PC-9 (cell line): ENCODE results near the gene TULP4. TPM values are rescaled to one million over a fixed set of nuclear protein-coding genes. Genes with fewer than 3 reads are reported as not detected.

Experiments
- BruUV-seq: library from RNA; stranded (reverse); fragments of 400-500 nt; replicated peaks from 2 replicates; lab custom pipeline; 2021; lab: Mats Ljungman, UMichigan
- CTCF ChIA-PET: fragments of 300-600 bp; sonication (Branson Sonifier 250); formaldehyde crosslinking; loops from one replicate; lab custom pipeline; 2022; ENCODE audit warnings: antibody characterized with exemption; lab: Charles Lee
- POLR2A ChIA-PET: fragments of 300-600 bp; sonication (Branson Sonifier 250); formaldehyde crosslinking; loops from one replicate; lab custom pipeline; 2022; ENCODE audit warnings: antibody characterized with exemption; ENCODE audit not compliant: unreplicated experiment; lab: Charles Lee
- DNase-seq, 2 experiments: peaks; one replicate each; pipeline versions ENCODE4 v3.0.0 to v3.0.0-alpha.2; 2015 to 2022; ENCODE audit warnings: mixed read lengths in 1 of 2
- H2AFZ ChIP-seq: fragments of 200-600 bp; sonication (generic); 2 replicates; pipeline ENCODE4 v1.8.1; 2017; ENCODE audit warnings: antibody characterized with exemption
- H3F3A ChIP-seq: fragments of 200-600 bp; sonication (generic); 2 replicates; pipeline ENCODE4 v1.8.1; 2017; ENCODE audit warnings: antibody characterized with exemption, mild to moderate bottlenecking, low read depth; ENCODE audit not compliant: insufficient read depth
- H3K27ac ChIP-seq: fragments of 200-600 bp; sonication (generic); 2 replicates; pipeline ENCODE4 v1.6.1; 2016; ENCODE audit warnings: mixed run types
- H3K27me3 ChIP-seq: fragments of 200-600 bp; sonication (generic); 2 replicates; pipeline ENCODE4 v1.6.1; 2016; ENCODE audit warnings: low read depth, mixed run types; ENCODE audit not compliant: insufficient read depth
- H3K36me3 ChIP-seq: fragments of 200-600 bp; sonication (generic); 2 replicates; pipeline ENCODE4 v1.6.1; 2016; ENCODE audit warnings: low read depth, mixed run types
- H3K4me1 ChIP-seq: fragments of 200-600 bp; sonication (generic); replicated peaks from 2 replicates; pipeline ENCODE4 v1.6.1; 2016; ENCODE audit warnings: mixed run types; ENCODE audit not compliant: insufficient read depth
- H3K4me2 ChIP-seq: fragments of 200-600 bp; sonication (generic); 2 replicates; pipeline ENCODE4 v1.6.1; 2017; ENCODE audit warnings: mixed run types
- H3K4me3 ChIP-seq: fragments of 200-600 bp; sonication (generic); 2 replicates; pipeline ENCODE4 v1.6.1; 2016; ENCODE audit warnings: mixed run types
- H3K79me2 ChIP-seq: fragments of 200-600 bp; sonication (generic); 2 replicates; pipeline ENCODE4 v1.6.1; 2017; ENCODE audit warnings: low read depth, mixed run types
- H3K9me2 ChIP-seq: fragments of 200-600 bp; sonication (generic); 2 replicates; pipeline ENCODE4 v1.8.1; 2017; ENCODE audit warnings: mild to moderate bottlenecking; ENCODE audit not compliant: insufficient read depth
- H3K9me3 ChIP-seq: fragments of 200-600 bp; sonication (generic); 2 replicates; pipeline ENCODE4 v1.8.1; 2016; ENCODE audit warnings: low read depth; ENCODE audit not compliant: insufficient read depth
- H4K20me1 ChIP-seq: fragments of 200-600 bp; sonication (generic); 2 replicates; pipeline ENCODE4 v1.8.1; 2017; ENCODE audit not compliant: insufficient read depth
- EZH2 ChIP-seq: fragments of 200-600 bp; sonication (generic); IDR thresholded peaks from 2 replicates; pipeline ENCODE4 v1.8.0; 2017; ENCODE audit warnings: antibody characterized with exemption, low read depth
- intact Hi-C: fragments of 100-400 bp; cut with micrococcal nuclease; formaldehyde crosslinking; loops from one replicate; pipeline ENCODE4 v1.10.0; 2022; ENCODE audit not compliant: unreplicated experiment
- total RNA-seq: library from RNA; stranded (reverse); gene quantifications from 2 replicates; pipeline ENCODE4 v1.2.3, GENCODE V29; 2021
- TF ChIP-seq, protein P1 (sequence below): fragments of 200-600 bp; sonication (generic); conservative IDR thresholded peaks from 2 replicates; pipeline ENCODE4 v1.6.1; 2017; ENCODE audit warnings: mixed run types, antibody characterized with exemption, mild to moderate bottlenecking, moderate library complexity

Gene TULP4
- total RNA-seq, 1 experiment from 2014 or later: 34.0 TPM

DNA sequence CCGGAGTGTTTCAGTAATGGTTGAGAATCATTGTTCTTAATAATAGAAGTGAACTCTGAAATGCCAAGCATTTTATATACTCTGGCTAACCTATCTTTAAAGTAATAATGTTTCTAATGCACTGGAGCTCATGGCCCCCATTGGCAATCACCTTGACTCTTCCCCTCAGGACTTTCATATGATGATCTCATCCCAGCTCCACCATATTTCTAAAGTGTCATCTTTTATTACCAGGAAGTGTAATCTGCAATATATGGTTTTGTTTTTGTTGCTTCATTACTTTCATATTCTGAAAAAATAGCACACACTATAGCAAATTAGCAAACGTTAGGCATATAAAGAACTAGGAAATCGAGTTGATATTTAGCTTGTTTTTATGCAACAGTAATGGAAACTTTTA is 60.3 kb downstream of the TULP4 start:
- Histone ChIP-seq H3F3A (no peaks in the 10 kb centered on the region), H3K4me1 (no peaks in the 10 kb centered on the region; the same call in 1 of the 2 replicates), H3K36me3 (0 out of 2 replicates have a peak, but pooled peaks cover 3% of the 10 kb centered on the region), H2AFZ (no peak overlapping the region), H3K27me3 (no peaks in the 10 kb centered on the region), H3K4me3 (no peak overlapping the region), H3K27ac (no peak overlapping the region), H3K9me2 (no peaks in the 10 kb centered on the region), H3K9me3 (no peaks in the 10 kb centered on the region), H3K4me2 (no peak overlapping the region), H3K79me2 (no peaks in the 10 kb centered on the region), H4K20me1 (no peaks in the 10 kb centered on the region; the same call in 1 of the 2 replicates)
- CTCF ChIA-PET: no interaction called here
- intact Hi-C loops: no loop called here
- POLR2A ChIA-PET: no interaction called here
- no peak for DNase-seq
- TF ChIP-seq EZH2: no peak
- TF ChIP-seq, protein P1, sequence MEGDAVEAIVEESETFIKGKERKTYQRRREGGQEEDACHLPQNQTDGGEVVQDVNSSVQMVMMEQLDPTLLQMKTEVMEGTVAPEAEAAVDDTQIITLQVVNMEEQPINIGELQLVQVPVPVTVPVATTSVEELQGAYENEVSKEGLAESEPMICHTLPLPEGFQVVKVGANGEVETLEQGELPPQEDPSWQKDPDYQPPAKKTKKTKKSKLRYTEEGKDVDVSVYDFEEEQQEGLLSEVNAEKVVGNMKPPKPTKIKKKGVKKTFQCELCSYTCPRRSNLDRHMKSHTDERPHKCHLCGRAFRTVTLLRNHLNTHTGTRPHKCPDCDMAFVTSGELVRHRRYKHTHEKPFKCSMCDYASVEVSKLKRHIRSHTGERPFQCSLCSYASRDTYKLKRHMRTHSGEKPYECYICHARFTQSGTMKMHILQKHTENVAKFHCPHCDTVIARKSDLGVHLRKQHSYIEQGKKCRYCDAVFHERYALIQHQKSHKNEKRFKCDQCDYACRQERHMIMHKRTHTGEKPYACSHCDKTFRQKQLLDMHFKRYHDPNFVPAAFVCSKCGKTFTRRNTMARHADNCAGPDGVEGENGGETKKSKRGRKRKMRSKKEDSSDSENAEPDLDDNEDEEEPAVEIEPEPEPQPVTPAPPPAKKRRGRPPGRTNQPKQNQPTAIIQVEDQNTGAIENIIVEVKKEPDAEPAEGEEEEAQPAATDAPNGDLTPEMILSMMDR: no peak
- BruUV-seq: no TSS peak

DNA sequence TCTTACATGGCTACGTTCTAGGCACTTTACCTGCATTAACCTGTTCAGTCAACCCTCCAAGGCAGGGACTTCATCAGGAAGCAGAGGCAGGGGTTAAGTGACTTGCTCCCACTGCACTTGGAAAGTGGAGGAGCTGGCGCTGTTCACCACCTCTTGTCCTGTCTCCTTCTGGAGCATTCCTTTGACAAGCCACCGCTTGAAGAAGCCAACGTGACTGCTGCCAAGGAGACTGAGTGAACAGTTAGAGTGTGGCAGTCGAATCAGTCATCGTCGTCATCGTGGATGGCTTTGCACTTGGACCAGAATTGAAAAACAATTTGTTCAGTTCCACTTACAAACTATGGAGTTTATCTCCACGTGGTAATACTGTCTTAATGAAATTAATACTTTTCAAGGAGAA is 60.9 kb downstream of the TULP4 start:
- DNase-seq: no peak
- Histone ChIP-seq H3K79me2 (no peaks in the 10 kb centered on the region), H3K27ac (no peak overlapping the region), H3K9me2 (no peaks in the 10 kb centered on the region), H3K9me3 (no peaks in the 10 kb centered on the region), H2AFZ (no peak overlapping the region), H4K20me1 (no peaks in the 10 kb centered on the region; the same call in 1 of the 2 replicates), H3K36me3 (0 out of 2 replicates have a peak, but pooled peaks cover 3% of the 10 kb centered on the region), H3K27me3 (no peaks in the 10 kb centered on the region), H3K4me3 (no peak overlapping the region), H3F3A (no peaks in the 10 kb centered on the region), H3K4me2 (no peak overlapping the region), H3K4me1 (no peaks in the 10 kb centered on the region; the same call in 1 of the 2 replicates)
- BruUV-seq: no TSS peak
- TF ChIP-seq, protein P1: no peak
- TF ChIP-seq EZH2: no peak
- intact Hi-C loops: no loop called here
- ChIA-PET POLR2A (no interaction called here), CTCF (no interaction called here)

DNA sequence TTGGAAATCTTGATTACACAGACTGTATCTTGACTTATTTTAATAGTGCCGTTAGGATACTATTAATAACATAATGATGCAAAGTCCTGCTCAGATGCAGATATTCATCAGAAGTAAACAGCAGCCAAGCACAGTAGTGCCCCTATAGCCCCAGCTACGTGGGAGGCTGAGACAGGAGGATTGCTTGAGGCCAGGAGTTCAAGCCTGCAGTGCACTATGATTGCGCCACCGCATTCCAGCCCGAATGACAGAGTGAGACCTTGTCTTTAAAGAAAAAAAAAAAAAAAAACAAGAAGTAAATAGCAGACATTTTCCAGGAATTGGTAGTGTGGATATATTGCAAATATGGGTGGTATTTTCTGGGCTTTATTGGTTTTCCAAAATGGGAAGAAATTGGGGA is 61.8 kb downstream of the TULP4 start:
- intact Hi-C loops: no loop called here
- H3F3A ChIP-seq: no peaks in the 10 kb centered on the region
- H3K4me3 ChIP-seq: no peak overlapping the region
- no peaks in the 10 kb centered on the region for H3K27me3 ChIP-seq
- 0 out of 2 replicates have a peak, but pooled peaks cover 3% of the 10 kb centered on the region for H3K36me3 ChIP-seq
- no peaks in the 10 kb centered on the region for H3K9me3 ChIP-seq
- POLR2A ChIA-PET: no interaction called here
- TF ChIP-seq, protein P1: no peak
- no peak for TF ChIP-seq EZH2
- no TSS peak for BruUV-seq
- H3K4me2 ChIP-seq: no peak overlapping the region
- H4K20me1 ChIP-seq: no peaks in the 10 kb centered on the region
- no peak for DNase-seq
- no peaks in the 10 kb centered on the region for H3K79me2 ChIP-seq
- H3K27ac ChIP-seq: no peak overlapping the region
- no peak overlapping the region for H2AFZ ChIP-seq
- H3K4me1 ChIP-seq: no peaks in the 10 kb centered on the region; the same call in 1 of the 2 replicates
- CTCF ChIA-PET: no interaction called here
- no peaks in the 10 kb centered on the region for H3K9me2 ChIP-seq
